Keratinocyte (primary cell): ENCODE measurements around the gene ALKBH5. TPM values are rescaled to one million over a fixed set of nuclear protein-coding genes. Genes with fewer than 3 reads are reported as not detected.

Experiments
- DNase-seq: peaks from one replicate; pipeline ENCODE4 v3.0.0-alpha.2; 2011; ENCODE audit warnings: low read depth, missing footprints, low spot score
- FAIRE-seq: peaks from 2 replicates; lab custom pipeline; 2011; peaks lifted over from hg19 to GRCh38; lab: Jason Lieb, UNC
- H2AFZ ChIP-seq: 2 replicates; pipeline ENCODE4 v1.6.0; 2012; ENCODE audit warnings: low read length, control low read depth, inconsistent platforms; ENCODE audit not compliant: control insufficient read depth
- H3K27ac ChIP-seq: 2 replicates; pipeline ENCODE4 v1.5.1; 2011; ENCODE audit warnings: low read length; ENCODE audit not compliant: control insufficient read depth, insufficient read depth
- H3K27me3 ChIP-seq: 3 replicates; pipeline ENCODE4 v1.6.0; 2011; ENCODE audit warnings: low read length; ENCODE audit not compliant: control insufficient read depth, insufficient read depth; ENCODE audit errors: extremely low read depth
- H3K36me3 ChIP-seq, 2 experiments: 2 replicates in 1 of 2; 3 replicates in 1 of 2; pipeline ENCODE4 v1.5.1; 2011; ENCODE audit warnings: low read length in 2 of 2, mild to moderate bottlenecking in 1 of 2; ENCODE audit not compliant: control insufficient read depth in 2 of 2, insufficient read depth in 2 of 2; ENCODE audit errors: extremely low read depth in 1 of 2
- H3K4me1 ChIP-seq: 3 replicates; pipeline ENCODE4 v1.5.1; 2011; ENCODE audit warnings: low read length; ENCODE audit not compliant: control insufficient read depth, insufficient read depth; ENCODE audit errors: extremely low read depth
- H3K4me2 ChIP-seq: 3 replicates; pipeline ENCODE4 v1.6.0; 2011; ENCODE audit warnings: low read depth, low read length; ENCODE audit not compliant: control insufficient read depth, insufficient read depth; ENCODE audit errors: extremely low read depth
- H3K4me3 ChIP-seq, 3 experiments: fragments of 200-600 bp in 1 of 3; sonication (generic) in 1 of 3; 2 replicates in 2 of 3; 3 replicates in 1 of 3; pipeline ENCODE4 v1.5.1; 2011 to 2016; ENCODE audit warnings: low read length in 3 of 3, mild to moderate bottlenecking in 3 of 3, control low read depth in 2 of 3, inconsistent platforms in 1 of 3, low read depth in 1 of 3, mixed read lengths in 1 of 3, mixed run types in 1 of 3, moderate library complexity in 1 of 3; ENCODE audit not compliant: control insufficient read depth in 2 of 3, insufficient read depth in 2 of 3; ENCODE audit errors: extremely low read depth in 1 of 3
- H3K79me2 ChIP-seq: 2 replicates; pipeline ENCODE4 v1.6.0; 2012; ENCODE audit warnings: low read length; ENCODE audit not compliant: control insufficient read depth, insufficient read depth
- H3K9ac ChIP-seq: 3 replicates; pipeline ENCODE4 v1.6.0; 2011; ENCODE audit warnings: low read length; ENCODE audit not compliant: control insufficient read depth, insufficient read depth; ENCODE audit errors: extremely low read depth
- H3K9me1 ChIP-seq: 3 replicates; pipeline ENCODE4 v1.6.0; 2011; ENCODE audit warnings: low read length; ENCODE audit not compliant: control insufficient read depth, insufficient read depth; ENCODE audit errors: extremely low read depth
- H3K9me3 ChIP-seq: 2 replicates; pipeline ENCODE4 v1.5.1; 2012; ENCODE audit warnings: low read depth, low read length; ENCODE audit not compliant: control insufficient read depth
- H4K20me1 ChIP-seq: 3 replicates; pipeline ENCODE4 v1.6.0; 2011; ENCODE audit warnings: low read length; ENCODE audit not compliant: control insufficient read depth, insufficient read depth; ENCODE audit errors: extremely low read depth
- CTCF ChIP-seq, 3 experiments: IDR thresholded peaks in 1 of 3; conservative IDR thresholded peaks in 1 of 3; optimal IDR thresholded peaks in 1 of 3; 2 replicates in 2 of 3; 3 replicates in 1 of 3; pipeline versions ENCODE3 to v1.5.1; 2011; ENCODE audit warnings: low read length in 3 of 3, mild to moderate bottlenecking in 3 of 3, moderate library complexity in 2 of 3, control low read depth in 1 of 3, inconsistent platforms in 1 of 3; ENCODE audit not compliant: insufficient read depth in 2 of 3; ENCODE audit errors: extremely low read depth in 1 of 3
- EZH2 ChIP-seq: IDR thresholded peaks from one replicate; pipeline ENCODE4 v1.6.1; 2012; ENCODE audit warnings: inconsistent platforms, mild to moderate bottlenecking, low read length, moderate library complexity
- dilution Hi-C: fragments of 300-500 bp; cut with MboI; formaldehyde crosslinking; loops from one replicate; pipeline ENCODE4 v1.7.0; 2020; ENCODE audit warnings: low sequenced_read_pairs; ENCODE audit not compliant: extremely low pct_ligation_motif_present
- polyA plus RNA-seq, 5 experiments: library from polyadenylated mRNA; depleted of rRNA in 3 of 5; stranded (reverse) in 3 of 5; stranded (forward) in 1 of 5; unstranded in 1 of 5; fragments of >200 nt; gene quantifications; 1 replicate in 1 of 5; 2 replicates in 3 of 5; 3 replicates in 1 of 5; pipeline versions ENCODE4 v1.2.1 to v1.2.3, GENCODE V29; 2011 to 2012; ENCODE audit warnings: missing spikeins in 2 of 5, low read depth in 1 of 5, low replicate concordance in 1 of 5

The ALKBH5 gene
- polyA plus RNA-seq, 1 donor (not counting 4 experiments of a cell fraction or from before 2014, with no cell fraction given) = 50.2 TPM

GRCh38 chr17:18156171-18156975 lies 27.3 kb upstream of the ALKBH5 start:
- DNase-seq (no peak), FAIRE-seq (no peak)
- Histone ChIP-seq H3K9ac (no peak overlapping the region), H3K4me1 (peaks cover 9% of the 10 kb centered on the region), H2AFZ (no peak overlapping the region), H3K79me2 (no peaks in the 10 kb centered on the region), H3K9me3 (no peaks in the 10 kb centered on the region), H3K36me3 (no peaks in the 10 kb centered on the region), H3K27me3 (no peaks in the 10 kb centered on the region), H3K9me1 (no peaks in the 10 kb centered on the region), H3K4me3 (no peak overlapping the region), H3K4me2 (no peak overlapping the region), H3K27ac (no peak overlapping the region), H4K20me1 (no peaks in the 10 kb centered on the region)
- dilution Hi-C loops = no loop called here
- TF ChIP-seq EZH2 = no peak
- no peak for TF ChIP-seq CTCF (optimal IDR thresholded peaks at IDR 0.05 in 1 of 3, IDR thresholded peaks at IDR 0.05 in 1 of 3, conservative IDR thresholded peaks at IDR 0.05 in 1 of 3; ENCODE audit: extremely low read depth in 1 of 3, insufficient read depth in 2 of 3, low read length in 3 of 3)

GRCh38 chr17:18156976-18157280 lies 26.7 kb upstream of the ALKBH5 start:
- Histone ChIP-seq H3K4me2 (no peak overlapping the region), H3K4me3 (no peak overlapping the region), H3K9ac (no peak overlapping the region), H3K79me2 (no peaks in the 10 kb centered on the region), H3K9me1 (no peaks in the 10 kb centered on the region), H4K20me1 (no peaks in the 10 kb centered on the region), H2AFZ (no peak overlapping the region), H3K9me3 (no peaks in the 10 kb centered on the region), H3K27me3 (no peaks in the 10 kb centered on the region), H3K36me3 (no peaks in the 10 kb centered on the region), H3K27ac (no peak overlapping the region), H3K4me1 (peaks cover 9% of the 10 kb centered on the region)
- dilution Hi-C loops = no loop called here
- no peak for TF ChIP-seq CTCF (optimal IDR thresholded peaks at IDR 0.05 in 1 of 3, IDR thresholded peaks at IDR 0.05 in 1 of 3, conservative IDR thresholded peaks at IDR 0.05 in 1 of 3; ENCODE audit: extremely low read depth in 1 of 3, insufficient read depth in 2 of 3, low read length in 3 of 3)
- TF ChIP-seq EZH2 = no peak
- FAIRE-seq (no peak), DNase-seq (no peak)
